Stomach (tissue), 9 donors: Measurements from ENCODE around the gene STYXL2. TPM values are rescaled to one million over a fixed set of nuclear protein-coding genes. Genes with fewer than 3 reads are reported as not detected.

Experiments used
- DNase-seq, 2 donors: peaks; one replicate each; pipeline versions ENCODE4 v3.0.0 to v3.0.0-alpha.2; 2013 to 2019
- H3K27ac ChIP-seq, 5 donors: fragments of 200-600 bp in 4 of 5; sonication (generic) in 4 of 5; one replicate each; pipeline ENCODE4 v1.5.1; 2013 to 2019; ENCODE audit warnings: mild to moderate bottlenecking in 1 of 5, moderate library complexity in 1 of 5
- H3K27me3 ChIP-seq, 3 donors: fragments of 200-600 bp; sonication (generic); one replicate each; pipeline ENCODE4 v1.5.1; 2017 to 2019; ENCODE audit warnings: mixed run types in 1 of 3
- H3K36me3 ChIP-seq, 4 donors: fragments of 200-600 bp; sonication (generic); 1 replicate in 3 of 4; 2 replicates in 1 of 4; pipeline ENCODE4 v1.5.1; 2016 to 2019
- H3K4me1 ChIP-seq, 4 donors: fragments of 200-600 bp; sonication (generic); one replicate each; pipeline ENCODE4 v1.5.1; 2016 to 2019
- H3K4me3 ChIP-seq, 4 donors: fragments of 200-600 bp; sonication (generic) in 3 of 4; one replicate each; pipeline ENCODE4 v1.5.1; 2016 to 2019; ENCODE audit warnings: mild to moderate bottlenecking in 1 of 4
- H3K9me3 ChIP-seq, 4 donors: fragments of 200-600 bp; sonication (generic); one replicate each; pipeline ENCODE4 v1.5.1; 2016 to 2019
- EP300 ChIP-seq: sonication (generic); formaldehyde crosslinking; IDR thresholded peaks from one replicate; pipeline ENCODE4 v1.6.1; 2017; ENCODE audit warnings: antibody characterized with exemption
- POLR2A ChIP-seq, 4 donors: fragments of 450-650 bp; IDR thresholded peaks; one replicate each; pipeline ENCODE4 v1.6.1; 2016; ENCODE audit warnings: antibody characterized with exemption in 4 of 4, control low read depth in 2 of 4, mild to moderate bottlenecking in 1 of 4, moderate library complexity in 1 of 4
- POLR2AphosphoS5 ChIP-seq, 3 donors: sonication (generic); formaldehyde crosslinking; IDR thresholded peaks; one replicate each; pipeline ENCODE4 v1.6.1; 2016; ENCODE audit warnings: antibody characterized with exemption in 3 of 3
- WGBS, 5 donors: extraction: QIAGEN DNeasy Blood & Tissue Kit in 3 of 5; methylation state at CpG; one replicate each; pipeline versions ENCODE4 v1.1.5 to v1.1.7; 2013 to 2018; 5-methylcytosine and 5-hydroxymethylcytosine counted together
- intact Hi-C: fragments of 100-400 bp; cut with DNase I; formaldehyde crosslinking; loops from one replicate; pipeline ENCODE4 v1.15.1; 2023; ENCODE audit warnings: low total_unique reads
- polyA plus RNA-seq, 3 donors: library from polyadenylated mRNA; stranded (reverse); fragments of 200-250 nt; gene quantifications; one replicate each; pipeline ENCODE4 v1.2.3, GENCODE V29; 2013
- total RNA-seq, 5 donors: library from RNA; depleted of rRNA; stranded (reverse); fragments of >200 nt; gene quantifications; one replicate each; pipeline versions ENCODE4 v1.1.0 to v1.2.3, GENCODE V29; 2014 to 2016
- TF ChIP-seq, protein P1 (sequence below), 7 experiments: fragments of 450-650 bp in 4 of 7; fragments of 200-600 bp in 3 of 7; sonication (generic) in 3 of 7; IDR thresholded peaks; one replicate each; pipeline ENCODE4 v1.5.1; 2016 to 2019; ENCODE audit warnings: antibody characterized with exemption in 7 of 7, control low read depth in 2 of 7, mild to moderate bottlenecking in 1 of 7
- donor health status: healthy with polysubstance abuse.
- donor health status: Bipolar disorder and iron deficiency.
- donor health status: healthy.

STYXL2 gene
- total and polyA plus RNA-seq, 8 donors, result 0.73 TPM; not detected in 7

DNA sequence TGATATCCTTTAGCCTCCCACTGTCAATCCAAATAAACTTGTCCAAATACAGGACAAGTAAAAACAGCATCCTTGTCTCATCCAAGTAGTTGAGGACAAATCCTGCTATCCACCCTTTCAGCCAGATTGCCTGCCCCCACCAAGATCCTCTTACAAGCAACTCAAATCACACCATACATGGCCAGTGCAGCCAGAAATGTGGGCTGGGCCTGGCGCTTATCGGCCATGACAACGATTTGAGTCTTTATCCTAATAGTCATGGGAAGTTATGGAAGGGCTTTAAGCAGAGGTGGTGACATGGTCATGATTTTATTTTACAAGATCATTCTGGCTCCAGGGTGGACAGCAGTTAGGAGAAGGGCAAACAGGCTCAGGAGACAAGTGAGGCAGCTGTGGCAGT lies 10.0 kb upstream of the STYXL2 start:
- Histone ChIP-seq H3K4me3 (no peak overlapping the region), H3K27ac (no peak overlapping the region), H3K4me1 (peaks cover 0 to 14% (median 3%) of the 10 kb centered on the region in 4 donors), H3K27me3 (peaks cover 0 to 12% (median 0%) of the 10 kb centered on the region in 3 donors), H3K9me3 (no peaks in the 10 kb centered on the region), H3K36me3 (no peaks in the 10 kb centered on the region)
- 53 to 93% (median 84%) methylated on average over 3 of the region's 3 CpGs for WGBS, 5 donors
- DNase-seq, result no peak
- TF ChIP-seq, protein P1, sequence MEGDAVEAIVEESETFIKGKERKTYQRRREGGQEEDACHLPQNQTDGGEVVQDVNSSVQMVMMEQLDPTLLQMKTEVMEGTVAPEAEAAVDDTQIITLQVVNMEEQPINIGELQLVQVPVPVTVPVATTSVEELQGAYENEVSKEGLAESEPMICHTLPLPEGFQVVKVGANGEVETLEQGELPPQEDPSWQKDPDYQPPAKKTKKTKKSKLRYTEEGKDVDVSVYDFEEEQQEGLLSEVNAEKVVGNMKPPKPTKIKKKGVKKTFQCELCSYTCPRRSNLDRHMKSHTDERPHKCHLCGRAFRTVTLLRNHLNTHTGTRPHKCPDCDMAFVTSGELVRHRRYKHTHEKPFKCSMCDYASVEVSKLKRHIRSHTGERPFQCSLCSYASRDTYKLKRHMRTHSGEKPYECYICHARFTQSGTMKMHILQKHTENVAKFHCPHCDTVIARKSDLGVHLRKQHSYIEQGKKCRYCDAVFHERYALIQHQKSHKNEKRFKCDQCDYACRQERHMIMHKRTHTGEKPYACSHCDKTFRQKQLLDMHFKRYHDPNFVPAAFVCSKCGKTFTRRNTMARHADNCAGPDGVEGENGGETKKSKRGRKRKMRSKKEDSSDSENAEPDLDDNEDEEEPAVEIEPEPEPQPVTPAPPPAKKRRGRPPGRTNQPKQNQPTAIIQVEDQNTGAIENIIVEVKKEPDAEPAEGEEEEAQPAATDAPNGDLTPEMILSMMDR (IDR thresholded peaks at IDR 0.05), result no peak
- TF ChIP-seq POLR2AphosphoS5 (IDR thresholded peaks at IDR 0.05) (no peak), EP300 (no peak)
- intact Hi-C loops, result no loop called here

DNA sequence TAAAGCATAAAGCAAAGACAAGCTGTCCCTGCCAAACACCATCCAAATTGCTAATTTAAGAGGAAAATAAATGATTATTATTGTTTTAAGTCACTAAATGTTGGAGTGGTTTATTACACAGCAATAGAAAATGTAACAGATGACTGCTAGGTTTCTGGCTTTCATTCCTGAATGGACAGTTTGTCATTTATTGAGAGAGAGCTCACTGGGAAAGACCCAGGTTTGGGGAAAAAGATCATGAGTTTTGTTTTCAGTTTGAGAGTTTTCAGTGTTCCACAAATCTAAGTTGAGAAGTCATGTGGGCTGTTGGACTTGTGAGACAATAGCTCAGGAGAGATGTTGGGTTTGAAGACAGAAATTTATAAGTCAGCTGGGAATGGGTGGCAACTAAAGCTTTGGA lies 9.1 kb upstream of the STYXL2 start:
- Histone ChIP-seq H3K27me3 (peaks cover 0 to 12% (median 0%) of the 10 kb centered on the region in 3 donors), H3K36me3 (no peaks in the 10 kb centered on the region), H3K27ac (no peak overlapping the region), H3K9me3 (no peaks in the 10 kb centered on the region), H3K4me3 (no peak overlapping the region), H3K4me1 (peaks cover 0 to 14% (median 3%) of the 10 kb centered on the region in 4 donors)
- TF ChIP-seq, protein P1 (IDR thresholded peaks at IDR 0.05), result no peak
- TF ChIP-seq POLR2A (IDR thresholded peaks at IDR 0.05) (no peak), POLR2AphosphoS5 (IDR thresholded peaks at IDR 0.05) (no peak), EP300 (no peak)
- intact Hi-C loops, result no loop called here
- DNase-seq, result no peak

DNA sequence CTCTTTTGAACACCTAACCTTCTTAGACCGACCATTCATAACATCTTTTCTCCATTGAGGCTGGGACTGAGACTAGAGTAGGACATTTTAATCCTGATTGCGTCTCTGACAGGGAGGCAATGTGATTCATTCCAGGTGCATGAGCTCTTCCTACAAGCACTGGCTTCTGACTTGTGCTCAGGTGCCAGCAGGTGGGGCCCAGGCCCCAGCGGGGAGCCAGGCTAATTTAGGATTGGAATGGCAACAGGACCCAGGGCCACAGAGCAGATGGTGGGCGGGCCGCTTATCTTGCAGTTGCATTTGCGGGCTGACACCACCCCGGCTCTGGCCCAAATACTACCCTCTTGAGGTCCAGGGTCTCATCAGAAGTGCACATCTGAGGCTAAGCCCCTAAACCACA lies 7.8 kb upstream of the STYXL2 start:
- H3K4me1 ChIP-seq, result peaks cover 0 to 14% (median 3%) of the 10 kb centered on the region in 4 donors
- no peak for DNase-seq
- no peaks in the 10 kb centered on the region for H3K9me3 ChIP-seq
- 83 to 96% (median 93%) methylated on average over 4 to 7 of the region's 7 CpGs for WGBS, 5 donors
- intact Hi-C loops, result no loop called here
- no peak overlapping the region for H3K27ac ChIP-seq
- H3K36me3 ChIP-seq, result no peaks in the 10 kb centered on the region
- TF ChIP-seq POLR2AphosphoS5 (IDR thresholded peaks at IDR 0.05) (no peak), POLR2A (IDR thresholded peaks at IDR 0.05) (no peak), EP300 (no peak)
- TF ChIP-seq, protein P1 (IDR thresholded peaks at IDR 0.05), result no peak
- H3K27me3 ChIP-seq, result peaks cover 0 to 12% (median 0%) of the 10 kb centered on the region in 3 donors
- H3K4me3 ChIP-seq, result no peak overlapping the region

DNA sequence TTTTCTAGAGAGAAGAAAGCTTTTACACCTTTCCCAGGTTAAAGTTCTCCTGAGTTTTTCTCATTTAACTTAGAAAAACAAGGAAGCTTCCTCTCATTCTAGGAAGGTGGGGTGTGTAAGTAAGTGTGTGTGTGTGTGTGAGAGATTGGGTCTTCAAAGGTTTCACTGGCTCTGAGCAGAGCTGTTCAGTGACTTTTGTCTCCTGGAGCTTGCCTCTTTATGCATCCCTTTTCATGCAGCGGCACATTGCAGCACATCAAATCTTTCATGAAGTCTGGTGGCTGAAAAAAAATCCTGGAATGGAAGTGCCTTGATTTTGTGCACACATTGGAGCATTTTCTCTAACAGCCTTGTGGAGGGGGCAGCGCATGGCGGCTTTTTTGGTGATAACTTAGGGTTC lies 7.1 kb upstream of the STYXL2 start:
- TF ChIP-seq, protein P1 (IDR thresholded peaks at IDR 0.05), result no peak
- TF ChIP-seq POLR2A (IDR thresholded peaks at IDR 0.05) (no peak), EP300 (no peak), POLR2AphosphoS5 (IDR thresholded peaks at IDR 0.05) (no peak)
- H3K27me3 ChIP-seq, result peaks cover 0 to 12% (median 0%) of the 10 kb centered on the region in 3 donors
- no peak overlapping the region for H3K27ac ChIP-seq
- H3K9me3 ChIP-seq, result no peaks in the 10 kb centered on the region
- peaks cover 0 to 14% (median 3%) of the 10 kb centered on the region in 4 donors for H3K4me1 ChIP-seq
- intact Hi-C loops, result no loop called here
- H3K36me3 ChIP-seq, result no peaks in the 10 kb centered on the region
- no peak for DNase-seq
- H3K4me3 ChIP-seq, result no peak overlapping the region
- WGBS, 5 donors, result 59 to 98% (median 92%) methylated on average over 3 of the region's 3 CpGs
